H9 (cell line): Measurements from ENCODE around the gene IL16. TPM values are rescaled to one million over a fixed set of nuclear protein-coding genes. Genes with fewer than 3 reads are reported as not detected.

Experiments
- DNase-seq: peaks from one replicate; pipeline ENCODE4 v3.0.0-alpha.2; 2017
- H2AFZ ChIP-seq: one replicate; pipeline ENCODE4 v1.6.1; 2013; ENCODE audit warnings: mild to moderate bottlenecking, low read length, control low read depth, moderate library complexity
- H2AK5ac ChIP-seq: 2 replicates; pipeline ENCODE4 v1.6.1; 2013; ENCODE audit warnings: low read length, control low read depth, mixed read lengths; ENCODE audit not compliant: insufficient read length
- H2BK120ac ChIP-seq: one replicate; pipeline ENCODE4 v1.6.1; 2013; ENCODE audit warnings: low read depth, mild to moderate bottlenecking, low read length, control low read depth, inconsistent platforms; ENCODE audit not compliant: poor library complexity, severe bottlenecking
- H2BK12ac ChIP-seq: 2 replicates; pipeline ENCODE4 v1.6.1; 2013; ENCODE audit warnings: low read length, control low read depth, mixed read lengths, low read depth; ENCODE audit not compliant: insufficient read length
- H2BK15ac ChIP-seq: 2 replicates; pipeline ENCODE4 v1.6.1; 2013; ENCODE audit warnings: low read depth, low read length, control low read depth
- H2BK20ac ChIP-seq: one replicate; pipeline ENCODE4 v1.6.1; 2013; ENCODE audit warnings: low read depth, mild to moderate bottlenecking, low read length, control low read depth, inconsistent platforms; ENCODE audit not compliant: poor library complexity, severe bottlenecking
- H2BK5ac ChIP-seq: 2 replicates; pipeline ENCODE4 v1.6.1; 2013; ENCODE audit warnings: low read length, control low read depth, mixed read lengths; ENCODE audit not compliant: insufficient read length
- H3K14ac ChIP-seq: 2 replicates; pipeline ENCODE4 v1.6.1; 2013; ENCODE audit warnings: low read length, control low read depth; ENCODE audit not compliant: insufficient read depth
- H3K18ac ChIP-seq: 2 replicates; pipeline ENCODE4 v1.6.1; 2013; ENCODE audit warnings: low read depth, mild to moderate bottlenecking, mixed read lengths, low read length, control low read depth; ENCODE audit not compliant: insufficient read length
- H3K23ac ChIP-seq: 2 replicates; pipeline ENCODE4 v1.6.1; 2013; ENCODE audit warnings: low read length, control low read depth, mixed read lengths, low read depth; ENCODE audit not compliant: insufficient read length
- H3K23me2 ChIP-seq: 2 replicates; pipeline ENCODE4 v1.6.1; 2013; ENCODE audit warnings: low read depth, mild to moderate bottlenecking, mixed read lengths, low read length, control low read depth; ENCODE audit not compliant: insufficient read length, poor library complexity, severe bottlenecking
- H3K27ac ChIP-seq: 2 replicates; pipeline ENCODE4 v1.5.1; 2013; ENCODE audit warnings: low read length, control low read depth, mixed read lengths, low read depth; ENCODE audit not compliant: insufficient read length
- H3K27me3 ChIP-seq: 2 replicates; pipeline ENCODE4 v1.6.1; 2013; ENCODE audit warnings: low read length, control low read depth, inconsistent platforms; ENCODE audit not compliant: insufficient read depth
- H3K4ac ChIP-seq: 2 replicates; pipeline ENCODE4 v1.6.1; 2013; ENCODE audit warnings: low read depth, mild to moderate bottlenecking, control low read depth, inconsistent platforms, low read length, moderate library complexity
- H3K4me1 ChIP-seq: 2 replicates; pipeline ENCODE4 v1.6.1; 2013; ENCODE audit warnings: low read length, control low read depth, inconsistent platforms; ENCODE audit not compliant: insufficient read depth
- H3K4me2 ChIP-seq: 2 replicates; pipeline ENCODE4 v1.6.1; 2013; ENCODE audit warnings: low read length, control low read depth, mixed read lengths; ENCODE audit not compliant: insufficient read length, insufficient read depth
- H3K56ac ChIP-seq: 2 replicates; pipeline ENCODE4 v1.6.1; 2013; ENCODE audit warnings: low read depth, mild to moderate bottlenecking, mixed read lengths, low read length, control low read depth; ENCODE audit not compliant: insufficient read length
- H3K79me1 ChIP-seq: 2 replicates; pipeline ENCODE4 v1.6.1; 2013; ENCODE audit warnings: low read depth, mild to moderate bottlenecking, moderate library complexity, low read length, control low read depth, inconsistent platforms; ENCODE audit not compliant: insufficient read depth, poor library complexity, severe bottlenecking
- H3K79me2 ChIP-seq: 2 replicates; pipeline ENCODE4 v1.6.1; 2013; ENCODE audit warnings: low read length, control low read depth, inconsistent platforms; ENCODE audit not compliant: insufficient read depth
- H3K9ac ChIP-seq: 2 replicates; pipeline ENCODE4 v1.6.1; 2013; ENCODE audit warnings: low read length, control low read depth, mixed read lengths; ENCODE audit not compliant: insufficient read length; ENCODE audit errors: extremely low read depth
- H3K9me3 ChIP-seq: one replicate; pipeline ENCODE4 v1.6.1; 2013; ENCODE audit warnings: low read depth, low read length, inconsistent platforms; ENCODE audit not compliant: control insufficient read depth
- H3T11ph ChIP-seq: one replicate; pipeline ENCODE4 v1.6.1; 2013; ENCODE audit warnings: mild to moderate bottlenecking, low read length, control low read depth, inconsistent platforms
- H4K20me1 ChIP-seq: one replicate; pipeline ENCODE4 v1.6.1; 2013; ENCODE audit not compliant: control insufficient read depth, insufficient read length, insufficient read depth
- H4K5ac ChIP-seq: 2 replicates; pipeline ENCODE4 v1.6.1; 2013; ENCODE audit warnings: low read depth, mild to moderate bottlenecking, mixed read lengths, low read length, control low read depth; ENCODE audit not compliant: insufficient read length
- H4K8ac ChIP-seq: replicated peaks from 2 replicates; pipeline ENCODE4 v1.6.1; 2013; ENCODE audit warnings: low read length, control low read depth, mixed read lengths, low read depth; ENCODE audit not compliant: insufficient read length
- H4K91ac ChIP-seq: 2 replicates; pipeline ENCODE4 v1.6.1; 2013; ENCODE audit warnings: low read depth, mild to moderate bottlenecking, moderate library complexity, mixed read lengths, low read length, control low read depth; ENCODE audit not compliant: insufficient read length
- H3K27ac Mint-ChIP-seq, 3 experiments: 2 replicates in 2 of 3; 3 replicates in 1 of 3; pipeline ENCODE4 v1.8.0; 2020 to 2021; ENCODE audit warnings: mixed read lengths in 3 of 3, mild to moderate bottlenecking in 1 of 3, moderate library complexity in 1 of 3
- H3K27me3 Mint-ChIP-seq: 2 replicates; pipeline ENCODE4 v1.8.0; 2021; ENCODE audit warnings: low read depth, mild to moderate bottlenecking, moderate library complexity, mixed read lengths
- H3K36me3 Mint-ChIP-seq, 3 experiments: 2 replicates in 2 of 3; 3 replicates in 1 of 3; pipeline ENCODE4 v1.8.0; 2020 to 2021; ENCODE audit warnings: low read depth in 3 of 3, mixed read lengths in 3 of 3; ENCODE audit not compliant: insufficient read depth in 1 of 3
- H3K4me1 Mint-ChIP-seq, 2 experiments: 2 replicates each; pipeline ENCODE4 v1.8.0; 2020; ENCODE audit warnings: mixed read lengths in 2 of 2
- H3K4me3 Mint-ChIP-seq, 2 experiments: 2 replicates in 1 of 2; 3 replicates in 1 of 2; pipeline ENCODE4 v1.8.0; 2020 to 2021; ENCODE audit warnings: mild to moderate bottlenecking in 2 of 2, mixed read lengths in 2 of 2, moderate library complexity in 1 of 2
- H3K9me3 Mint-ChIP-seq, 2 experiments: 2 replicates in 1 of 2; 3 replicates in 1 of 2; pipeline ENCODE4 v1.8.0; 2020; ENCODE audit warnings: mild to moderate bottlenecking in 2 of 2, mixed read lengths in 2 of 2, moderate library complexity in 1 of 2
- WGBS: extraction: QIAGEN DNeasy Blood & Tissue Kit; methylation state at CpG from one replicate; pipeline ENCODE4 v1.1.7; 2013; ENCODE audit warnings: missing lambda C conversion rate, low lambda C conversion rate, mixed read lengths; ENCODE audit not compliant: insufficient read length; ENCODE audit errors: extremely low coverage; 5-methylcytosine and 5-hydroxymethylcytosine counted together
- total RNA-seq: library from RNA; stranded (reverse); gene quantifications from 2 replicates; pipeline ENCODE4 v1.2.1, GENCODE V29; 2021
- TF ChIP-seq, protein P1 (sequence below): fragments of 200-600 bp; sonication (generic); conservative IDR thresholded peaks from 3 replicates; pipeline ENCODE4 v1.8.0; 2021; ENCODE audit warnings: antibody characterized with exemption, mild to moderate bottlenecking

IL16 gene
- total RNA-seq, 1 experiment from 2014 or later: 0.28 TPM

DNA sequence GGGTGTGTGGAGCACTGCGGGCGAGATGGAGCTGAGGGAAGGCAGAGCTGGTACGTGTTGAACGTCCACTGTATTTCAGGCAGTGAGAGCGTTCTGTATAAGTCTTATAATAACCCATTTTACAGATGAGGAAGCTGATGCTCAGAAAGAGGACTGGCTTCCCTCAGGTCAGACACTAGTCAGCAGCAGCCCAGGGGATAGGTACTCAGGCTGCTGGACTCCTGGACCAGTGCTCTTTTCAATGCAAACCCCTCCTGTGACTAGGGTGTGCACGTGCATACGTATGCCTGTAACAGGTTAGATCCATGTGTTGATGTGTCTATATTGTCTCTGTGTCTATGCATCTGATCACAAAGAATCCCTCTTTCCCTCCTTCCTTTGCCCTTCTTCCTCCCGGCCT is 8.3 kb upstream of the IL16 start:
- no peak overlapping the region for H3K56ac ChIP-seq
- Mint-ChIP-seq H3K9me3 (no peaks in the 10 kb centered on the region), H3K36me3 (no peaks in the 10 kb centered on the region), H3K27ac (no peak overlapping the region; a peak in 1 of 7 replicates), H3K4me3 (no peak overlapping the region; a peak in 1 of 5 replicates), H3K27me3 (peaks cover 10% of the 10 kb centered on the region), H3K4me1 (no peaks in the 10 kb centered on the region; a peak in 3 of 4 replicates)
- no peak overlapping the region for H2BK15ac ChIP-seq
- no peak overlapping the region for H4K91ac ChIP-seq
- no peak for DNase-seq
- no peaks in the 10 kb centered on the region for H3K9me3 ChIP-seq
- H3K4me2 ChIP-seq: no peak overlapping the region
- no peak overlapping the region for H2BK120ac ChIP-seq
- H3K4me1 ChIP-seq: no peaks in the 10 kb centered on the region
- no peak overlapping the region for H4K5ac ChIP-seq
- H3K18ac ChIP-seq: no peak overlapping the region
- no peak overlapping the region for H3T11ph ChIP-seq
- H2BK5ac ChIP-seq: no peak overlapping the region
- H2AK5ac ChIP-seq: no peak overlapping the region
- no peaks in the 10 kb centered on the region for H3K79me2 ChIP-seq
- no peak overlapping the region for H2AFZ ChIP-seq
- TF ChIP-seq, protein P1, sequence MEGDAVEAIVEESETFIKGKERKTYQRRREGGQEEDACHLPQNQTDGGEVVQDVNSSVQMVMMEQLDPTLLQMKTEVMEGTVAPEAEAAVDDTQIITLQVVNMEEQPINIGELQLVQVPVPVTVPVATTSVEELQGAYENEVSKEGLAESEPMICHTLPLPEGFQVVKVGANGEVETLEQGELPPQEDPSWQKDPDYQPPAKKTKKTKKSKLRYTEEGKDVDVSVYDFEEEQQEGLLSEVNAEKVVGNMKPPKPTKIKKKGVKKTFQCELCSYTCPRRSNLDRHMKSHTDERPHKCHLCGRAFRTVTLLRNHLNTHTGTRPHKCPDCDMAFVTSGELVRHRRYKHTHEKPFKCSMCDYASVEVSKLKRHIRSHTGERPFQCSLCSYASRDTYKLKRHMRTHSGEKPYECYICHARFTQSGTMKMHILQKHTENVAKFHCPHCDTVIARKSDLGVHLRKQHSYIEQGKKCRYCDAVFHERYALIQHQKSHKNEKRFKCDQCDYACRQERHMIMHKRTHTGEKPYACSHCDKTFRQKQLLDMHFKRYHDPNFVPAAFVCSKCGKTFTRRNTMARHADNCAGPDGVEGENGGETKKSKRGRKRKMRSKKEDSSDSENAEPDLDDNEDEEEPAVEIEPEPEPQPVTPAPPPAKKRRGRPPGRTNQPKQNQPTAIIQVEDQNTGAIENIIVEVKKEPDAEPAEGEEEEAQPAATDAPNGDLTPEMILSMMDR: no peak
- H3K79me1 ChIP-seq: no peaks in the 10 kb centered on the region
- H3K27ac ChIP-seq: no peak overlapping the region
- H2BK20ac ChIP-seq: no peak overlapping the region
- WGBS: no CpG with 5 or more reads among the region's 8 CpGs
- no peak overlapping the region for H3K9ac ChIP-seq
- H3K4ac ChIP-seq: no peak overlapping the region
- no peaks in the 10 kb centered on the region for H3K23me2 ChIP-seq
- H4K20me1 ChIP-seq: no peaks in the 10 kb centered on the region
- no peak overlapping the region for H3K14ac ChIP-seq
- no peak overlapping the region for H4K8ac ChIP-seq
- no peak overlapping the region for H3K23ac ChIP-seq
- no peaks in the 10 kb centered on the region for H3K27me3 ChIP-seq
- no peak overlapping the region for H2BK12ac ChIP-seq
